Measurements from ENCODE around the gene BCAT1. TPM values are rescaled to one million over a fixed set of nuclear protein-coding genes. Genes with fewer than 3 reads are reported as not detected.
A peak's percentile ranks its signal among the peaks of the same experiment; 100 is the strongest.

Gene BCAT1
- total RNA-seq, 4 donors from 2014 or later = 0.80 to 14.0 (median 3.9) TPM

- H3K36me3 ChIP-seq = no peaks in the 10 kb centered on the region
- no peak for DNase-seq
- TF ChIP-seq POLR2A (IDR thresholded peaks at IDR 0.05) (no peak), POLR2AphosphoS5 (IDR thresholded peaks at IDR 0.05) (no peak)
- H3K27me3 ChIP-seq = no peaks in the 10 kb centered on the region
- H3K4me1 ChIP-seq = no peaks in the 10 kb centered on the region
- intact Hi-C loops (cut with DNase I; ENCODE audit: low total_unique reads) = no loop called here
- H3K27ac ChIP-seq = no peak overlapping the region
- no peaks in the 10 kb centered on the region for H3K9me3 ChIP-seq
- 73 to 84% methylated on average over 5 of the region's 5 CpGs for WGBS, 2 donors (ENCODE audit: low coverage in 1 of 2)
- no peak overlapping the region for H3K4me3 ChIP-seq
- in situ Hi-C loops (cut with MboI; ENCODE audit: low pct_ligation_motif_present in 1 of 4, low pct_unique_long_range_greater_than_20kb in 1 of 4, low sequenced_read_pairs in 3 of 4) = no loop called here
Observed at GRCh38 chr12:24820872-24821271, 128.0 kb downstream of the BCAT1 start.

GRCh38 chr12:24818351-24818750 lies 130.6 kb downstream of the BCAT1 start:
- no peak for DNase-seq

GRCh38 chr12:24815114-24815423 lies 133.8 kb downstream of the BCAT1 start:
- Histone ChIP-seq H3K4me3 (peak overlapping the region in 2 of 4 donors; percentile 0 to 40), H3K36me3 (no peaks in the 10 kb centered on the region), H3K27ac (peak overlapping the region; percentile 5 to 64 (median 18)), H3K4me1 (peaks cover 0 to 14% (median 0%) of the 10 kb centered on the region in 4 donors), H3K27me3 (no peaks in the 10 kb centered on the region), H3K9me3 (no peaks in the 10 kb centered on the region)
- TF ChIP-seq POLR2A (IDR thresholded peaks at IDR 0.05) (no peak), EP300 (IDR thresholded peaks at IDR 0.05; ENCODE audit: low read depth) (no peak), CTCF (IDR thresholded peaks at IDR 0.05) (no peak), POLR2AphosphoS5 (IDR thresholded peaks at IDR 0.05) (no peak)
- intact Hi-C loops (cut with DNase I; ENCODE audit: low total_unique reads) (no loop called here), in situ Hi-C loops (cut with MboI; ENCODE audit: low pct_ligation_motif_present in 1 of 4, low pct_unique_long_range_greater_than_20kb in 1 of 4, low sequenced_read_pairs in 3 of 4) (no loop called here)
- no peak for DNase-seq
- WGBS, 2 donors (ENCODE audit: low coverage in 1 of 2) = 9 to 35% methylated on average over 1 of the region's 1 CpG

More at GRCh38 chr12:24818351-24818750, 130.6 kb downstream of the BCAT1 start:
- 65 to 88% methylated on average over 1 of the region's 1 CpG for WGBS, 2 donors (ENCODE audit: low coverage in 1 of 2)
- H3K27ac ChIP-seq = no peak overlapping the region
- H3K27me3 ChIP-seq = no peaks in the 10 kb centered on the region
- H3K9me3 ChIP-seq = no peaks in the 10 kb centered on the region
- H3K36me3 ChIP-seq = no peaks in the 10 kb centered on the region
- H3K4me1 ChIP-seq = peaks cover 0 to 14% (median 0%) of the 10 kb centered on the region in 4 donors
- no peak overlapping the region for H3K4me3 ChIP-seq
- in situ Hi-C loops (cut with MboI; ENCODE audit: low pct_ligation_motif_present in 1 of 4, low pct_unique_long_range_greater_than_20kb in 1 of 4, low sequenced_read_pairs in 3 of 4) = no loop called here
- no peak for TF ChIP-seq POLR2AphosphoS5 (IDR thresholded peaks at IDR 0.05)
- TF ChIP-seq POLR2A (IDR thresholded peaks at IDR 0.05) = no peak
- no peak for TF ChIP-seq EP300 (IDR thresholded peaks at IDR 0.05; ENCODE audit: low read depth)
- no peak for TF ChIP-seq CTCF (IDR thresholded peaks at IDR 0.05)
- intact Hi-C loops (cut with DNase I; ENCODE audit: low total_unique reads) = no loop called here

- peaks cover 0 to 14% (median 0%) of the 10 kb centered on the region in 4 donors for H3K4me1 ChIP-seq
- in situ Hi-C loops (cut with MboI; ENCODE audit: low pct_ligation_motif_present in 1 of 4, low pct_unique_long_range_greater_than_20kb in 1 of 4, low sequenced_read_pairs in 3 of 4) (no loop called here), intact Hi-C loops (cut with DNase I; ENCODE audit: low total_unique reads) (no loop called here)
- peak overlapping the region; percentile 5 to 64 (median 18) for H3K27ac ChIP-seq
- no peaks in the 10 kb centered on the region for H3K27me3 ChIP-seq
- H3K4me3 ChIP-seq = peak overlapping the region in 2 of 4 donors; percentile 0 to 40
- no peaks in the 10 kb centered on the region for H3K36me3 ChIP-seq
- no peaks in the 10 kb centered on the region for H3K9me3 ChIP-seq
- 35 to 36% methylated on average over 2 of the region's 2 CpGs for WGBS, 2 donors (ENCODE audit: low coverage in 1 of 2)
- DNase-seq = no peak
- no peak for TF ChIP-seq POLR2A (IDR thresholded peaks at IDR 0.05)
- TF ChIP-seq EP300 (IDR thresholded peaks at IDR 0.05; ENCODE audit: low read depth) = no peak
- no peak for TF ChIP-seq CTCF (IDR thresholded peaks at IDR 0.05)
- TF ChIP-seq POLR2AphosphoS5 (IDR thresholded peaks at IDR 0.05) = no peak
Observed at GRCh38 chr12:24814379-24815113, 134.4 kb downstream of the BCAT1 start.

Data from transverse colon (tissue), 4 donors.